Measurements from ENCODE around the gene DBNDD2.

Gene DBNDD2

GRCh38 chr20:45372241-45372640 lies 35.8 kb upstream of the DBNDD2 start:
- no peak for TF ChIP-seq CTCF (conservative IDR thresholded peaks at IDR 0.05; ENCODE audit: low read depth, low read length)
- H3K4me3 ChIP-seq (ENCODE audit: low read depth, low read length), result no peak overlapping the region
- no peak for DNase-seq (ENCODE audit: low read depth)

GRCh38 chr20:45372646-45373352 lies 35.3 kb upstream of the DBNDD2 start:
- TF ChIP-seq CTCF (conservative IDR thresholded peaks at IDR 0.05; ENCODE audit: low read depth, low read length), result no peak
- no peak overlapping the region for H3K4me3 ChIP-seq (ENCODE audit: low read depth, low read length)
- no peak for DNase-seq (ENCODE audit: low read depth)

DNA sequence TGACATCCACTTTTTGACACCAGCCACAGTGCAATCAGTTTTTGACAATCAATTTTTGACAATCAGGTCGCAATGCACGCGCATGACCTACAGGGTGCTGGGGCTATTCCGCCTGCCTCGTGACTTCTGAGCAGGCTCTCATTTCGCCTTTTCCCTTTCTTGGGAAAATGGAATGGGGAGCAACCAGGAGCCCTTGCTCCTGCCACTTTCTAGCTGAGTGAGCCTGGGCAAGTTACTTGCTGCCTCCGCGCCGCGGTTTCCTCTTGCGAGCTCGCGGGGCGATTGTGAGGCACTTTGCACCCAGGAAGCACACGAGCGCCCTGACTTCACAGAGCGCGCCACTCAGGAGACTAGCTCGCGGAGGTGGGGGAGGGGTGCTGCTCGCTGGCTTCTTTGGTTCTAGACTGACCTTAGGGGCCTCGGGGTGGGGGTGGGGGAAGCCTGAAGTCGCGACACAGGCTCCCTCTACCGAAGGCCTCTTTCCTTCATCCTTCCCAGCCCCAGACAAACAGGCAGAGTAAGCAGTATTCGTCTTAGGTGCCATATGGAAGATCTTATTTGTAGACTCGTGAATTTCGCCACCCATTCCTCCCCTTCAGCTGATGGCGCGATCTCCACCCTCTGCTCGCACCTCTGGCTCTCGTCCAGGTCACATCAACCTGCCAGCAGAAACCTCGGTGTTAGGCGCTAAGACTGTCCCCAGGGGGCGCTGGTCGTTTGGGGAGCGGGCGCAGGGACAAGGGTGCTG lies 34.6 kb upstream of the DBNDD2 start:
- peak; percentile 95 for TF ChIP-seq CTCF (conservative IDR thresholded peaks at IDR 0.05; ENCODE audit: low read depth, low read length)
- H3K4me3 ChIP-seq (ENCODE audit: low read depth, low read length), result peak overlapping the region; percentile 63
- peak; percentile 87 for DNase-seq (ENCODE audit: low read depth)

- no peak overlapping the region for H3K4me3 ChIP-seq (ENCODE audit: low read depth, low read length)
- no peak for DNase-seq (ENCODE audit: low read depth)
- no peak for TF ChIP-seq CTCF (conservative IDR thresholded peaks at IDR 0.05; ENCODE audit: low read depth, low read length)
Observed at GRCh38 chr20:45374101-45374467, 34.0 kb upstream of the DBNDD2 start.

GRCh38 chr20:45374966-45375365 lies 33.1 kb upstream of the DBNDD2 start:
- H3K4me3 ChIP-seq (ENCODE audit: low read depth, low read length), result no peak overlapping the region
- no peak for TF ChIP-seq CTCF (conservative IDR thresholded peaks at IDR 0.05; ENCODE audit: low read depth, low read length)
- no peak for DNase-seq (ENCODE audit: low read depth)

DNA sequence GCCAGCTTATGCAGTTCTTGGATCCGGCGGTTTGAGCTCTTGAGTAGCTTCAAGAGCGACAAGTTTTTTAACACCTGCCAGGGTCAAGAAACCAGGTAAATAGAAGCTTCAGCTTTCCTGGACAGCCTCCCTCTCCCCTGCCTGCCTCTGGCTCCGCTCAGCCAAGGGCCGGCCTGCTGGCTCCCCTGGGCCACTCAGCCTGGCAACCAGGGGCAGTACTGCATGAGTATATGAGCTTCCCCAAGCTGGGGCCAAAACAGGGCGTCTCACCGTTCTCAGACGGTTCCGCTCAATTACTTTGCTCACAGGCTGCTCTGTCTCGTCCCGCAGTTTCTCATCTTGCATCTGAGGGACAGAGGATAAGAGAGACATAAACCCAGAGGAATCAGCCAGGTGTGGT lies 30.8 kb upstream of the DBNDD2 start:
- no peak for DNase-seq (ENCODE audit: low read depth)
- H3K4me3 ChIP-seq (ENCODE audit: low read depth, low read length), result no peak overlapping the region
- TF ChIP-seq CTCF (conservative IDR thresholded peaks at IDR 0.05; ENCODE audit: low read depth, low read length), result no peak

DNA sequence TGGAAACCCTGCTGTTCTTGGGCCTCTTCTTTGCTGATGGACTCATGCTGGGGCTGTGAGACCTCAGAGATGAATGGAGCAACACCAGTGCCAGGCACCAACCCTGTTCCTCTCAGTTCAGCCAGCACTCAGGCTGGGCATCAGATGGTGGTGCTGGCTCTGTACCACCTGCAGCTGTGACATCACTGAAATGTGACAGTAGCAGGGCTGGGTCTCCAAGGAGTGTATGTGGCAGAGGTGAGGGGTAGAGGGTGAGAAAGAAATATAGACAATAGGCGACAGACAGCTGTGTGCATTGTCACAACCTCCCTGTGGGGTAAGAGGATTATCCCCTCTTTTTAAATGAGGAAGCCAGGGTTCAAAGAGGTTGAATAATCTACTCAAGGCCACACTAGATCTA lies 29.9 kb upstream of the DBNDD2 start, which contains the start of gene TP53TG5:
TSS of gene TP53TG5 (minus strand) at position 135 of the 400 bp plus-strand sequence. CDS start at position 46, 89 bp downstream.
- DNase-seq (ENCODE audit: low read depth), result no peak
- TF ChIP-seq CTCF (conservative IDR thresholded peaks at IDR 0.05; ENCODE audit: low read depth, low read length), result no peak
- no peak within 1 kb of the TSS for H3K4me3 ChIP-seq (ENCODE audit: low read depth, low read length)
